K562 (cell line): Measurements from ENCODE around the gene VNN1. TPM values are rescaled to one million over a fixed set of nuclear protein-coding genes. Genes with fewer than 3 reads are reported as not detected.

Source experiments
- ARID1B ChIP-seq: fragments of 450-650 bp; IDR thresholded peaks from 2 replicates; pipeline ENCODE4 v1.6.1; 2016; ENCODE audit warnings: antibody characterized with exemption, mild to moderate bottlenecking, inconsistent platforms
- CHD4 ChIP-seq: fragments of 200-600 bp; sonication (generic); IDR thresholded peaks from 3 replicates; pipeline ENCODE4 v1.6.1; 2012; ENCODE audit warnings: low read depth, mild to moderate bottlenecking, mixed read lengths, low read length, inconsistent platforms; ENCODE audit not compliant: insufficient read depth, insufficient replicate concordance, poor library complexity, severe bottlenecking
- ETV1 ChIP-seq: fragments of 450-650 bp; conservative IDR thresholded peaks from 2 replicates; pipeline ENCODE4 v1.6.1; 2016; ENCODE audit warnings: missing genetic modification characterization, control low read depth, low read depth, missing compliant biosample characterization
- HNRNPLL ChIP-seq: fragments of 200-400 bp; formaldehyde crosslinking; IDR thresholded peaks from 2 replicates; pipeline ENCODE4 v1.6.1; 2017; ENCODE audit warnings: low read length, low read depth, mild to moderate bottlenecking; ENCODE audit not compliant: poor library complexity, severe bottlenecking
- KLF16 ChIP-seq: IDR thresholded peaks from 2 replicates; pipeline ENCODE4 v1.6.1; 2016; ENCODE audit warnings: antibody characterized with exemption
- MAZ ChIP-seq, 2 experiments: fragments of 450-650 bp in 1 of 2; sonication (generic) in 1 of 2; formaldehyde crosslinking; IDR thresholded peaks in 1 of 2; conservative IDR thresholded peaks in 1 of 2; 2 replicates each; pipeline versions ENCODE4 v1.4.0 to v1.5.0; 2020; ENCODE audit warnings: mild to moderate bottlenecking in 1 of 2, missing genetic modification reagents in 1 of 2
- PURB ChIP-seq: sonication (generic); formaldehyde crosslinking; IDR thresholded peaks from 2 replicates; pipeline ENCODE4 v1.9.0; 2021; ENCODE audit warnings: low read depth, mild to moderate bottlenecking, missing genetic modification reagents
- RBM14 ChIP-seq: fragments of 200-400 bp; formaldehyde crosslinking; IDR thresholded peaks from 2 replicates; pipeline ENCODE4 v1.6.1; 2018; ENCODE audit warnings: low read depth, mild to moderate bottlenecking, low read length, moderate library complexity, borderline replicate concordance; ENCODE audit not compliant: insufficient read depth
- RBM22 ChIP-seq: fragments of 200-400 bp; formaldehyde crosslinking; IDR thresholded peaks from 2 replicates; pipeline ENCODE4 v1.6.1; 2018; ENCODE audit warnings: low read length, low read depth; ENCODE audit not compliant: poor library complexity, severe bottlenecking
- ZNF79 ChIP-seq: fragments of 250-450 bp; sonication (Bioruptor Pico); IDR thresholded peaks from 2 replicates; pipeline ENCODE4 v1.4.0; 2020; ENCODE audit warnings: low read depth, mild to moderate bottlenecking, moderate library complexity
- polyA plus RNA-seq, 8 experiments: library from polyadenylated mRNA; depleted of rRNA in 4 of 8; stranded (reverse) in 5 of 8; unstranded in 3 of 8; fragments of >200 nt; fragmentation: Nextera tagmentation in 2 of 8; fragmentation: Illumina TruSeq in 1 of 8; extraction: Ambion mirVana in 2 of 8; extraction: Trizol in 1 of 8; gene quantifications; 2 replicates each; pipeline versions ENCODE4 v1.2.1 to v1.2.3, GENCODE V29; 2011 to 2014; ENCODE audit warnings: inconsistent platforms in 1 of 8, missing spikeins in 1 of 8
- total RNA-seq, 7 experiments: library from RNA; depleted of rRNA in 6 of 7; stranded (reverse); fragments of >200 nt in 6 of 7; fragmentation: Illumina TruSeq in 2 of 7; extraction: Trizol in 2 of 7; gene quantifications; 2 replicates each; pipeline versions ENCODE4 v1.2.1 to v1.2.3, GENCODE V29; 2011 to 2021; ENCODE audit warnings: low replicate concordance in 1 of 7
- TF ChIP-seq, protein P1 (sequence below): fragments of 150-350 bp; conservative IDR thresholded peaks from 2 replicates; pipeline ENCODE4 v1.6.1; 2014; ENCODE audit warnings: low read length

VNN1 gene
- total and polyA plus RNA-seq, 9 of the 15 experiments (the other 6 are each of a cell fraction or from before 2014, with no cell fraction given): not detected

- TF ChIP-seq, protein P1, sequence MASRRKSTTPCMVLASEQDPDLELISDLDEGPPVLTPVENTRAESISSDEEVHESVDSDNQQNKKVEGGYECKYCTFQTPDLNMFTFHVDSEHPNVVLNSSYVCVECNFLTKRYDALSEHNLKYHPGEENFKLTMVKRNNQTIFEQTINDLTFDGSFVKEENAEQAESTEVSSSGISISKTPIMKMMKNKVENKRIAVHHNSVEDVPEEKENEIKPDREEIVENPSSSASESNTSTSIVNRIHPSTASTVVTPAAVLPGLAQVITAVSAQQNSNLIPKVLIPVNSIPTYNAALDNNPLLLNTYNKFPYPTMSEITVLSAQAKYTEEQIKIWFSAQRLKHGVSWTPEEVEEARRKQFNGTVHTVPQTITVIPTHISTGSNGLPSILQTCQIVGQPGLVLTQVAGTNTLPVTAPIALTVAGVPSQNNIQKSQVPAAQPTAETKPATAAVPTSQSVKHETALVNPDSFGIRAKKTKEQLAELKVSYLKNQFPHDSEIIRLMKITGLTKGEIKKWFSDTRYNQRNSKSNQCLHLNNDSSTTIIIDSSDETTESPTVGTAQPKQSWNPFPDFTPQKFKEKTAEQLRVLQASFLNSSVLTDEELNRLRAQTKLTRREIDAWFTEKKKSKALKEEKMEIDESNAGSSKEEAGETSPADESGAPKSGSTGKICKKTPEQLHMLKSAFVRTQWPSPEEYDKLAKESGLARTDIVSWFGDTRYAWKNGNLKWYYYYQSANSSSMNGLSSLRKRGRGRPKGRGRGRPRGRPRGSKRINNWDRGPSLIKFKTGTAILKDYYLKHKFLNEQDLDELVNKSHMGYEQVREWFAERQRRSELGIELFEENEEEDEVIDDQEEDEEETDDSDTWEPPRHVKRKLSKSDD: no peak
- no peak for TF ChIP-seq ZNF79 (CRISPR knock-in tag)
- no peak for TF ChIP-seq CHD4
- no peak for TF ChIP-seq HNRNPLL
- TF ChIP-seq ARID1B: no peak
- TF ChIP-seq PURB: no peak
- TF ChIP-seq RBM14: no peak
- TF ChIP-seq MAZ (CRISPR knock-in tag; conservative IDR thresholded peaks at IDR 0.05 in 1 of 2, IDR thresholded peaks at IDR 0.05 in 1 of 2): no peak
- TF ChIP-seq ETV1 (tag): no peak
- TF ChIP-seq RBM22: no peak
- TF ChIP-seq KLF16: no peak
Observed at GRCh38 chr6:132751306-132751705, 37.5 kb upstream of the VNN1 start (continued).
